Osteocyte (in vitro differentiated cells): ENCODE results near the gene USP34. TPM values are rescaled to one million over a fixed set of nuclear protein-coding genes. Genes with fewer than 3 reads are reported as not detected.
"Not testable (repeated sequence)": the region's sequence is repeated elsewhere in the genome, so short reads cannot be mapped to it uniquely, and the experiment has no call there.

ENCODE experiments used
- DNase-seq: peaks from one replicate; pipeline ENCODE4 v3.0.0; 2021; ENCODE audit warnings: mixed read lengths; ENCODE audit not compliant: unreplicated experiment; ENCODE audit errors: extremely low spot score
- H3K27ac Mint-ChIP-seq: one replicate; pipeline ENCODE4 v1.8.0; 2021; ENCODE audit warnings: mild to moderate bottlenecking, mixed read lengths; ENCODE audit not compliant: unreplicated experiment
- H3K27me3 Mint-ChIP-seq: one replicate; pipeline ENCODE4 v1.8.0; 2021; ENCODE audit warnings: mixed read lengths; ENCODE audit not compliant: unreplicated experiment
- H3K36me3 Mint-ChIP-seq: one replicate; pipeline ENCODE4 v1.8.0; 2021; ENCODE audit warnings: mixed read lengths; ENCODE audit not compliant: unreplicated experiment
- H3K4me1 Mint-ChIP-seq: one replicate; pipeline ENCODE4 v1.8.0; 2021; ENCODE audit warnings: mixed read lengths; ENCODE audit not compliant: unreplicated experiment
- H3K4me3 Mint-ChIP-seq: one replicate; pipeline ENCODE4 v1.8.0; 2021; ENCODE audit warnings: mild to moderate bottlenecking, moderate library complexity, mixed read lengths; ENCODE audit not compliant: unreplicated experiment
- H3K9me3 Mint-ChIP-seq: one replicate; pipeline ENCODE4 v1.8.0; 2021; ENCODE audit warnings: mixed read lengths; ENCODE audit not compliant: unreplicated experiment
- total RNA-seq: library from RNA; stranded (reverse); gene quantifications from 2 replicates; pipeline ENCODE4 v1.2.1, GENCODE V29; 2021
- TF ChIP-seq, protein P1 (sequence below): fragments of 200-600 bp; sonication (generic); IDR thresholded peaks from 2 replicates; pipeline ENCODE4 v1.5.0; 2021; ENCODE audit warnings: antibody characterized with exemption, mild to moderate bottlenecking, moderate library complexity

USP34 gene
- total RNA-seq, 1 donor from 2014 or later, result 111 TPM

DNA sequence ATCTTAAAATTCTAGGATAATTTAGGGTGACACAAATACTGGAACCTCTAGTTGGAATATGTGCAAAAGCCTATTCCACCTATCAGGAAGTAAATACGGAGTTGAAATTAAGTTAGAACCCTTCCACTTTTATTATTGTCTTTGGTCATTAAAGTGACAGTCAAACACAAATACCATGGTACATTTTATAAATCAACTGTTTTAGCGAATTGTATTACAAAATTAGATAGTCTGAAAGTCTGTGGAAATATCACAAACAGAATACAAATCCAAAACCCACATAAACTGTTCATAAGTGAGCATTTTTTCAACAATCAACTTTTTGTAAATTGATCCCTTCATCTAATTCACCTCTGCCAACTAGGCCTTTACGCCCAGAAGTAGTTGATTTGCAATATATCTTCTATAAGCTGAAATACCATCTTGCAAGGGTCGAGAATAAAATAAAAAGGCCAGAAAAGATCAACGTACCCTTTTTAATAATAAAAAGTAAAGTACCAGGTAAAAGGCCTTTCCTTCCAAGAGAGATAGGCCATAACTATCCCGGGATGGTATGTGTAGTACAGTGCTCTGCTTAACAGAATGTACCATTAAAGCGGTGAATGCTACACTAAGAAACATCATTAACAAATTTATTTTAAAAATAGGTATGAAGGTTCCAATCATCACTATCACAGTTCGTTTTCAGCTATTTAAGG lies 1.3 kb downstream of the USP34 start:
- Mint-ChIP-seq H3K27me3 (no peaks in the 10 kb centered on the region), H3K27ac (peak overlapping the region; percentile 90), H3K9me3 (no peaks in the 10 kb centered on the region), H3K36me3 (peaks cover 3% of the 10 kb centered on the region), H3K4me1 (peaks cover 33% of the 10 kb centered on the region), H3K4me3 (peak overlapping the region; percentile 89)
- no peak for DNase-seq
- TF ChIP-seq, protein P1, sequence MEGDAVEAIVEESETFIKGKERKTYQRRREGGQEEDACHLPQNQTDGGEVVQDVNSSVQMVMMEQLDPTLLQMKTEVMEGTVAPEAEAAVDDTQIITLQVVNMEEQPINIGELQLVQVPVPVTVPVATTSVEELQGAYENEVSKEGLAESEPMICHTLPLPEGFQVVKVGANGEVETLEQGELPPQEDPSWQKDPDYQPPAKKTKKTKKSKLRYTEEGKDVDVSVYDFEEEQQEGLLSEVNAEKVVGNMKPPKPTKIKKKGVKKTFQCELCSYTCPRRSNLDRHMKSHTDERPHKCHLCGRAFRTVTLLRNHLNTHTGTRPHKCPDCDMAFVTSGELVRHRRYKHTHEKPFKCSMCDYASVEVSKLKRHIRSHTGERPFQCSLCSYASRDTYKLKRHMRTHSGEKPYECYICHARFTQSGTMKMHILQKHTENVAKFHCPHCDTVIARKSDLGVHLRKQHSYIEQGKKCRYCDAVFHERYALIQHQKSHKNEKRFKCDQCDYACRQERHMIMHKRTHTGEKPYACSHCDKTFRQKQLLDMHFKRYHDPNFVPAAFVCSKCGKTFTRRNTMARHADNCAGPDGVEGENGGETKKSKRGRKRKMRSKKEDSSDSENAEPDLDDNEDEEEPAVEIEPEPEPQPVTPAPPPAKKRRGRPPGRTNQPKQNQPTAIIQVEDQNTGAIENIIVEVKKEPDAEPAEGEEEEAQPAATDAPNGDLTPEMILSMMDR, result no peak

DNA sequence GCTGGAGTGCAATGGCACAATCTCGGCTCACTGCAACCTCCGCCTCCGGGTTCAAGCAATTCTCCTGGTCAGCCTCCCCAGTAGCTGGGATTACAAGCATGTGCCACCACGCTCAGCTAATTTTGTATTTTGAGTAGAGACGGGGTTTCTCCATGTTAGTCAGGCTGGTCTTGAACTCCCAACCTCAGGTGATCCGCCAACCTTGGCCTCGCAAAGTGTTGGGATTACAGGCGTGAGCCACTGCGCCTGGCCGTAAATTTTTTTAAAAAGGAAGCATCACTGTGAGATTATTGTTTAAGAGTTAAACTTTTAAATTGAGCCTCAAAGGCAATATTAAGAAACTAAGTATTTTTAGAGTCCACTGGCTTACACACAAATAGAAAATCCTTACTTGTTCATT lies 2.7 kb downstream of the USP34 start:
- not testable (repeated sequence) for H3K27me3 Mint-ChIP-seq, H3K36me3 Mint-ChIP-seq, DNase-seq, H3K9me3 Mint-ChIP-seq, H3K4me3 Mint-ChIP-seq
- peaks cover 40% of the 10 kb centered on the region for H3K4me1 Mint-ChIP-seq
- peak overlapping the region; percentile 78 for H3K27ac Mint-ChIP-seq

- Mint-ChIP-seq H3K4me1 (peaks cover 37% of the 10 kb centered on the region), H3K27ac (no peak overlapping the region), H3K9me3 (no peaks in the 10 kb centered on the region), H3K27me3 (no peaks in the 10 kb centered on the region), H3K36me3 (peaks cover 4% of the 10 kb centered on the region), H3K4me3 (no peak overlapping the region)
- DNase-seq, result no peak
- TF ChIP-seq, protein P1, result no peak
These were observed 5.8 kb downstream of the USP34 start for GRCh38 chr2:61465045-61465444.

- H3K36me3 Mint-ChIP-seq, result peaks cover 1% of the 10 kb centered on the region
- TF ChIP-seq, protein P1, result no peak
- no peaks in the 10 kb centered on the region for H3K27me3 Mint-ChIP-seq
- peak overlapping the region; percentile 34 for H3K27ac Mint-ChIP-seq
- no peaks in the 10 kb centered on the region for H3K9me3 Mint-ChIP-seq
- H3K4me3 Mint-ChIP-seq, result no peak overlapping the region
- DNase-seq, result no peak
- H3K4me1 Mint-ChIP-seq, result peaks cover 34% of the 10 kb centered on the region
These were observed 7.0 kb downstream of the USP34 start for GRCh38 chr2:61463769-61464475.

- Mint-ChIP-seq H3K9me3 (no peaks in the 10 kb centered on the region), H3K27ac (no peak overlapping the region), H3K27me3 (no peaks in the 10 kb centered on the region), H3K4me3 (no peak overlapping the region), H3K4me1 (peaks cover 34% of the 10 kb centered on the region), H3K36me3 (peaks cover 1% of the 10 kb centered on the region)
- DNase-seq, result no peak
- TF ChIP-seq, protein P1, result no peak
These were observed 9.5 kb downstream of the USP34 start for GRCh38 chr2:61461404-61461803.
